ENCODE results near the gene GCNA.
A peak's percentile ranks its signal among the peaks of the same experiment; 100 is the strongest.

The GCNA gene

GRCh38 chrX:71622032-71622575 is 43.9 kb downstream of the GCNA start:
- H3K27ac ChIP-seq, result peak overlapping the region; percentile 86
- TF ChIP-seq, protein P1, sequence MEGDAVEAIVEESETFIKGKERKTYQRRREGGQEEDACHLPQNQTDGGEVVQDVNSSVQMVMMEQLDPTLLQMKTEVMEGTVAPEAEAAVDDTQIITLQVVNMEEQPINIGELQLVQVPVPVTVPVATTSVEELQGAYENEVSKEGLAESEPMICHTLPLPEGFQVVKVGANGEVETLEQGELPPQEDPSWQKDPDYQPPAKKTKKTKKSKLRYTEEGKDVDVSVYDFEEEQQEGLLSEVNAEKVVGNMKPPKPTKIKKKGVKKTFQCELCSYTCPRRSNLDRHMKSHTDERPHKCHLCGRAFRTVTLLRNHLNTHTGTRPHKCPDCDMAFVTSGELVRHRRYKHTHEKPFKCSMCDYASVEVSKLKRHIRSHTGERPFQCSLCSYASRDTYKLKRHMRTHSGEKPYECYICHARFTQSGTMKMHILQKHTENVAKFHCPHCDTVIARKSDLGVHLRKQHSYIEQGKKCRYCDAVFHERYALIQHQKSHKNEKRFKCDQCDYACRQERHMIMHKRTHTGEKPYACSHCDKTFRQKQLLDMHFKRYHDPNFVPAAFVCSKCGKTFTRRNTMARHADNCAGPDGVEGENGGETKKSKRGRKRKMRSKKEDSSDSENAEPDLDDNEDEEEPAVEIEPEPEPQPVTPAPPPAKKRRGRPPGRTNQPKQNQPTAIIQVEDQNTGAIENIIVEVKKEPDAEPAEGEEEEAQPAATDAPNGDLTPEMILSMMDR (conservative IDR thresholded peaks at IDR 0.05), result no peak
- TF ChIP-seq ZFX (IDR thresholded peaks at IDR 0.05), result no peak

DNA sequence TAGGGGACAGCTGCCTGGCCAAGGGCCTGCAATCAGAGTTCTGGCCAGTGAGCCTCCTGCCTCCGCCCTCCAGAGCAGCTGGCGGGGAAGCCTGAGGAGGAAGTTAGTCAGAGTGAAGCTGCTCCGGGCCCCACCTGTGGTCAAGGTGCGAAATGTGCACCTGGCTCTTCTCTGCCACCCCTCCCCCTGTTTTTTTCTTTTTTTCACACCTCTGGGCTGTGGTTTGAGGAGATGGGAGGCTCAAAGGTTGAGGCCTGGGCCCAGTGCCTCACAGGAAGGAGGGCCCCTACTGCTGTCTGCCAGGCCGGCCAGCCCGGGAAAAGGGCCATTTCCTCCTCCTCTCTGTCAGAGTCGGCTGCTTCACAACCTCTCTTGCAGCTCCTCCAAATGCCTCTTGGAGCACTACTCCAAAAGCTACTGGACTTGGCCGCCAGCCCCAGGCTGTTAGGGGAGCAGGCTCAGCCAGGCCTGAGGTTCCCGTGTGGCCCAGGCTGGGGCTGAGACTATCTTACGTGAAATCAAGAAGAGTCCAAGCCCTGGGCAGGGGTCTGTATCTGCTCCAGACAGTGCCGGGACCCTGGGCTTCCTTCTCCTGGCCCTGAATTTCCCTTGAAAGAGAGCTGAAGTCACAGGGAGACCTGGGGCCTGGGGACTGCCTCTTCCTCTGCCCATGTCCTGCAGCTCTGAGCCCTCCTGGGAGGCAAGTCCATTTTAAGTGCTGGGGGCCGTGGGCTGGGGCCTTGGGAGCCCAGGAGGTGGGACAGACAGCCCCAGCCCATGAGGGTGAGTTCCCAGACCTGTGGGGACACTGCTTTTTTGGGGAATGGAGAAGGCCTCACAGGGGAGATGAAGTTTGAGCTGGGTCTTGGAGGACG is 44.6 kb downstream of the GCNA start:
- TF ChIP-seq, protein P1 (conservative IDR thresholded peaks at IDR 0.05), result peak; percentile 46
- TF ChIP-seq ZFX (IDR thresholded peaks at IDR 0.05), result peak; percentile 50; the same call in 1 of the 2 replicates

GRCh38 chrX:71623714-71624113 is 45.5 kb downstream of the GCNA start:
- H3K27ac ChIP-seq, result peak overlapping the region; percentile 86
- TF ChIP-seq, protein P1 (conservative IDR thresholded peaks at IDR 0.05), result no peak
- no peak for TF ChIP-seq ZFX (IDR thresholded peaks at IDR 0.05)

More for the DNA sequence above, 44.6 kb downstream of the GCNA start:
- peak overlapping the region; percentile 86 for H3K27ac ChIP-seq

DNA sequence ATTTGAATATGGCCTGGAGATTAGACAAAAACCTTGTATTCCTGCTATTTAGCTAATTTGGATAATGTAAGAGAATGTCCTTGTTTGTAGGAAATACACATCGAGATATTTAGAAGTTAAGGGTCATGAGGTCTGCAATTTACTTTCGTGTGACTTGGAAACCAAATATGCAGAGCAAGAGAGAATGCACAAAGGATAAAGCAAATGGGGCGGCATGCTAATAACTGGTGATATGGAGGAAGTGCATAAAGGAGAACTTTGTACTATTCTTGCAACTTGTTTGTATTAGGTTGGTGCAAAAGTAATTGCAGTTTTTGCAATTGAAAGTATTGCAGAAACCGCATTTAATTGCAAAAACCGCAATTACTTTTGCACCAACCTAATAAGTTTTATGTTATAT is 47.2 kb downstream of the GCNA start:
- TF ChIP-seq, protein P1 (conservative IDR thresholded peaks at IDR 0.05), result no peak
- TF ChIP-seq ZFX (IDR thresholded peaks at IDR 0.05), result no peak
- H3K27ac ChIP-seq, result no peak overlapping the region

DNA sequence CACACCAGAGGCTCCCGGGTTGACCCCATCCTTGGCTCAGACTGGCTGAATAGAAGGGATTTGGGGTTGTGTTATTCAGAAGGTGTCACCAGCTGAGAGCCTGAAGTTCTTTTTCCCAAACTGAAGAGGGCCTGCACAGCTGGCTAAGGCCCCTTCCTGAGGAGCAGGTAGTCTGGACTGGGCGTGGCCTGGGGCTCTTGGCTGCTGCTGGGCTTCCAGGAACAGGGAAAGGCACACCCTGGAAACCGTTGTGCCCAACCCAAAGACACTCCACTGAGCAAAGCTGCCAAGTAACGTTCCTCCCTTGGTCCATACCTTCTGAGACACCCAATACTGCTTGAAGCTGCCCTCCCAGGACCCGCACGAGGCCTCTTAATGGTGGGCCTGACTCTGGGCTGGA is 48.3 kb downstream of the GCNA start:
- H3K27ac ChIP-seq, result no peak overlapping the region
- TF ChIP-seq, protein P1 (conservative IDR thresholded peaks at IDR 0.05), result no peak
- TF ChIP-seq ZFX (IDR thresholded peaks at IDR 0.05), result no peak

DNA sequence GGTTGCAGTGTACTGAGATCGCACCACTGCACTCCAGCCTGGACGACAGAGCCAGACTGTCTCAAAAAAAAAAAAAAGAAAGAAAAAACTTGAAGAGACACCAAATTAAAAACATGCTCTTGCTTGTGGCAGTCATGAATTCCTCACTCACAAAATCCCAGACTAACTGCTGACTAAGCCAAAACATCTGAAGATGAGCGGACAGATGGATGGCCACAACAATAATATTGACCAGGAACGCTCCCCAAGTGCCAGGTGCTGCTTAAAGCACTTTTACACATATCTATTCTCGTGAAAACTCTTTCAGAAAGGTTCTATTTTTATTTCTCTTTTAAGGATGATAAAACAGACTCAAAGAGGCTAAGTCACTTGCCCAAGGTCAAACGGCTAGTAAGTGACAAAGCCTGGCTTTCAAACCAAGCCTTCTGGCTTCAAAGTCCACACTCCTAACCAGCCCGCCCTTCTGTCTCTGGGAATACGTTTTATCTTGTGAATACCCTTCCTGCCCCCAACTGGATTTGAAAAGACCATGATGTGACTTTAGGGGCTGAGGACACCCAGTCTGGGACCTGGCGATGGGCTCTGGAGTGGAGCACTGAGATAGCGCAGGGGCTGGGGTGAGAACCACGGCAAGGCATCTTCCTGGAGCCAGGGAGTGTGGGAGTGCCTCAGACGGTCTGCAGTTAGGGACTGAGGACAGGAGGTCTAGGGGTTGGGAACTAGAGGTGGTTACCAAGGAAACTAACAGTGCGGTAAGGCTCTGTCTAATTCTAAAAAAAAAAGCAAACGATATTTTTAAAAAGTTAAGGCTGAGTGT is 49.6 kb downstream of the GCNA start:
- no peak overlapping the region for H3K27ac ChIP-seq
- TF ChIP-seq, protein P1 (conservative IDR thresholded peaks at IDR 0.05), result no peak
- TF ChIP-seq ZFX (IDR thresholded peaks at IDR 0.05), result no peak
